ENCODE measurements around the gene BIK. TPM values are rescaled to one million over a fixed set of nuclear protein-coding genes. Genes with fewer than 3 reads are reported as not detected.

The BIK gene
- total RNA-seq, 4 donors from 2014 or later: 7.4 to 16.5 (median 15.6) TPM; not detected in 1

GRCh38 chr22:43148581-43148980 is 38.0 kb downstream of the BIK start:
- TF ChIP-seq POLR2A (IDR thresholded peaks at IDR 0.05): no peak
- TF ChIP-seq CTCF (IDR thresholded peaks at IDR 0.05): no peak
- H3K4me3 ChIP-seq: no peak overlapping the region
- peak overlapping the region in 1 of 4 donors; percentile 10 for H3K27ac ChIP-seq
- H3K36me3 ChIP-seq: no peaks in the 10 kb centered on the region
- DNase-seq: peak in 1 of 3 donors; percentile 63
- H3K27me3 ChIP-seq: no peaks in the 10 kb centered on the region
- H3K9me3 ChIP-seq: no peaks in the 10 kb centered on the region
- H3K4me1 ChIP-seq: peaks cover 0 to 21% (median 4%) of the 10 kb centered on the region in 4 donors

- no peak for TF ChIP-seq CTCF (IDR thresholded peaks at IDR 0.05)
- DNase-seq: no peak
- H3K27ac ChIP-seq: peak overlapping the region; percentile 77 to 92 (median 84)
- no peaks in the 10 kb centered on the region for H3K36me3 ChIP-seq
- peak overlapping the region; percentile 53 to 97 (median 92) for H3K4me3 ChIP-seq
- H3K9me3 ChIP-seq: no peaks in the 10 kb centered on the region
- H3K4me1 ChIP-seq: peaks cover 0 to 21% (median 8%) of the 10 kb centered on the region in 4 donors
- no peaks in the 10 kb centered on the region for H3K27me3 ChIP-seq
These were observed 40.2 kb downstream of the BIK start for GRCh38 chr22:43150731-43151206.

- TF ChIP-seq POLR2A (IDR thresholded peaks at IDR 0.05) (peak in 1 of 2 donors; percentile 65), CTCF (IDR thresholded peaks at IDR 0.05) (peak in 1 of 6 experiments; percentile 4)
These were observed 40.9 kb downstream of the BIK start, which contains the start of gene TSPO for GRCh38 chr22:43151251-43152002. Gene TSPO, plus strand, starts transcription at chr22:43151559. Its CDS starts 7,680 bp downstream, at chr22:43159239.

GRCh38 chr22:43152003-43152356 is 41.4 kb downstream of the BIK start:
- Histone ChIP-seq H3K27ac (peak overlapping the region; percentile 77 to 92 (median 84)), H3K9me3 (no peaks in the 10 kb centered on the region), H3K4me1 (peaks cover 0 to 23% (median 11%) of the 10 kb centered on the region in 4 donors), H3K36me3 (no peaks in the 10 kb centered on the region), H3K4me3 (peak overlapping the region; percentile 53 to 97 (median 92)), H3K27me3 (no peaks in the 10 kb centered on the region)
- no peak for TF ChIP-seq CTCF (IDR thresholded peaks at IDR 0.05)
- peak in 1 of 2 donors; percentile 35 for TF ChIP-seq POLR2A (IDR thresholded peaks at IDR 0.05)
- no peak for DNase-seq

More at GRCh38 chr22:43151251-43152002, 40.9 kb downstream of the BIK start, which contains the start of gene TSPO:
- peak within 1 kb of the TSS; percentile 53 to 97 (median 92) for H3K4me3 ChIP-seq
- no peaks in the 10 kb centered on the region for H3K36me3 ChIP-seq
- H3K9me3 ChIP-seq: no peaks in the 10 kb centered on the region
- no peaks in the 10 kb centered on the region for H3K27me3 ChIP-seq
- peaks cover 0 to 21% (median 9%) of the 10 kb centered on the region in 4 donors for H3K4me1 ChIP-seq
- H3K27ac ChIP-seq: peak within 1 kb of the TSS; percentile 77 to 92 (median 84)
- DNase-seq: peak; percentile 66 to 91 (median 85)

- peaks cover 0 to 28% (median 11%) of the 10 kb centered on the region in 4 donors for H3K4me1 ChIP-seq
- H3K27ac ChIP-seq: peak overlapping the region; percentile 77 to 92 (median 84)
- no peaks in the 10 kb centered on the region for H3K36me3 ChIP-seq
- no peaks in the 10 kb centered on the region for H3K9me3 ChIP-seq
- peak overlapping the region; percentile 53 to 97 (median 92) for H3K4me3 ChIP-seq
- peak; percentile 3 to 69 for TF ChIP-seq POLR2A (IDR thresholded peaks at IDR 0.05)
- TF ChIP-seq CTCF (IDR thresholded peaks at IDR 0.05): no peak
- DNase-seq: peak; percentile 65 to 89 (median 89)
- H3K27me3 ChIP-seq: no peaks in the 10 kb centered on the region
These were observed 42.0 kb downstream of the BIK start for GRCh38 chr22:43152357-43153071.
